Left renal pelvis (tissue), 4 donors: Measurements from ENCODE around the gene CCDC15. TPM values are rescaled to one million over a fixed set of nuclear protein-coding genes. Genes with fewer than 3 reads are reported as not detected.

Experiments
- DNase-seq, 4 donors: peaks; one replicate each; pipeline ENCODE4 v3.0.0-alpha.2; 2013; ENCODE audit warnings: low read depth in 4 of 4, low spot score in 3 of 4
- polyA plus RNA-seq, 4 donors: library from polyadenylated mRNA; unstranded; fragments of 120-200 nt; gene quantifications; one replicate each; pipeline ENCODE4 v1.2.1, GENCODE V29; 2013; ENCODE audit not compliant: insufficient read length in 4 of 4

CCDC15 gene
- polyA plus RNA-seq, 4 donors = 2.8 to 4.4 (median 3.9) TPM

GRCh38 chr11:125063429-125064043 is 109.5 kb downstream of the CCDC15 start:
- no peak for DNase-seq

- DNase-seq = no peak
Measured at GRCh38 chr11:125064070-125064469, 110.1 kb downstream of the CCDC15 start.

- no peak for DNase-seq
Measured at GRCh38 chr11:125068368-125068767, 114.4 kb downstream of the CCDC15 start.

GRCh38 chr11:125069008-125069407 is 115.0 kb downstream of the CCDC15 start:
- DNase-seq = no peak

GRCh38 chr11:125069796-125070195 is 115.8 kb downstream of the CCDC15 start:
- DNase-seq = no peak

DNA sequence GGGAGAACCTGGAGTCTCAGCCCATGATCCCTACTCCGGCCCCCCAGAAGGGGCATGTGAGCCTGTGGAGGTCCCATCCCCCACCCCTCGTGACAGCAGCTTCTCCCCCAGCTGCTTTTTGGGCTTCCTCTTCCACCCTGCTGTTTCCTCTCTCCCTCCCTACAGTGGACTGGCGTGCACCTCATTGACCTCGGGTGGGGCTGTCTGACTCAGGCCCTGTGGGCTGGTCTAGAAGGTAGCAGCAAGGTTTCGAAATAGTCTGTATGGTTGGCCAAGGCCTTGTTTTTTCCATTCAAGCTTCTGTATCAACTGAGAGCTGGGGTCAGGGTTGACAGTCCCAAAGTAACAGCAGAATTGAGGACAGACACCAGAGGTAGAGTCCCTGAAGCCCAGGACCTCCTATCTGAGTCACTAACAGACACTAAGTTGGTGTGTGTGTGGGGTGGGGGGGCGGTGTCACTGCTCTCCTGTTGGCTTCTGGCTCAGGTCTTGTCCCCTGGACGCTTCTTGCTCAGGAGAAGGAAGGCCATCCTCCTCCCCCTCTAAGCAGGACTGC is 116.8 kb downstream of the CCDC15 start:
- no peak for DNase-seq

DNA sequence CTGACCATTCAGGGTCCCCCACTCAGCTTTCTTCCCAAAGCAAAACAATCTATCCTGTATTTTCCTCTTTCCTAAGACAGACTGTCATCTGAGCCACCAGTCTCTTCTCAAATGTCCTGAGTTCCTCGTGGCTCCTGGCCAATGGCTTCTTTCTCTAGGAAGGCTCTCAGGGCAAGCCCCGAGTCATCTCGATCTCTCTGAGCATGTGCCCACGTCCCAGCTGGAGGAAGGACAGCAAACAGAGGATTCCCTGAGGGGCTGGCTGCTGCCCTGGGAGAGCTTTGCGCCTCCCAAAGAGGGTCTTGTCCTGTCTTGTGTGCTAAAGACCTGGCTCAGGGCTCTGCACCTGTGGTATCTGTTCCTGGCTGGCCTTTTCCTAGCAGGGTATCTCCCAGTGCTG is 117.4 kb downstream of the CCDC15 start:
- DNase-seq = no peak

DNA sequence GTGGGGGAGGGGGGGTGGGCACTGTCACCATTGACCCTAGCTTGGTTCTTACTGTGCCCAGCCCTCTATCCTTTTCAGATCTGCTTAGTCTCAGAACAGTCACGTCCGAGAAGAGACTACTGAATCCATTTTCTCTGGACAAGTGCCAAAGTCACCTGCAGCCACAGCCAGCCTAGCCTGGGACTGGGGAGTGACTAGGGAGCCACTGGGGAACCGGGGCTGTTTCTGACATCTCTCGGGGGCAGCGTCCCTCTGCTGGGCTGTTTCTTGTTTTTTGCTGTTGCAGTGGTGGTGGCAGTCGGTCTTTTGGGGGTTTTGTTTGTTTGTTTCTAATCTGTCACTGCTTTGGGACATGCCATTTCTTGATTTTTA is 117.8 kb downstream of the CCDC15 start:
- DNase-seq = no peak

- no peak for DNase-seq
Measured at GRCh38 chr11:125072218-125072960, 118.4 kb downstream of the CCDC15 start.

- no peak for DNase-seq
Measured at GRCh38 chr11:125072961-125073590, 119.1 kb downstream of the CCDC15 start.

GRCh38 chr11:125073616-125074483 is 119.8 kb downstream of the CCDC15 start:
- DNase-seq = no peak

DNA sequence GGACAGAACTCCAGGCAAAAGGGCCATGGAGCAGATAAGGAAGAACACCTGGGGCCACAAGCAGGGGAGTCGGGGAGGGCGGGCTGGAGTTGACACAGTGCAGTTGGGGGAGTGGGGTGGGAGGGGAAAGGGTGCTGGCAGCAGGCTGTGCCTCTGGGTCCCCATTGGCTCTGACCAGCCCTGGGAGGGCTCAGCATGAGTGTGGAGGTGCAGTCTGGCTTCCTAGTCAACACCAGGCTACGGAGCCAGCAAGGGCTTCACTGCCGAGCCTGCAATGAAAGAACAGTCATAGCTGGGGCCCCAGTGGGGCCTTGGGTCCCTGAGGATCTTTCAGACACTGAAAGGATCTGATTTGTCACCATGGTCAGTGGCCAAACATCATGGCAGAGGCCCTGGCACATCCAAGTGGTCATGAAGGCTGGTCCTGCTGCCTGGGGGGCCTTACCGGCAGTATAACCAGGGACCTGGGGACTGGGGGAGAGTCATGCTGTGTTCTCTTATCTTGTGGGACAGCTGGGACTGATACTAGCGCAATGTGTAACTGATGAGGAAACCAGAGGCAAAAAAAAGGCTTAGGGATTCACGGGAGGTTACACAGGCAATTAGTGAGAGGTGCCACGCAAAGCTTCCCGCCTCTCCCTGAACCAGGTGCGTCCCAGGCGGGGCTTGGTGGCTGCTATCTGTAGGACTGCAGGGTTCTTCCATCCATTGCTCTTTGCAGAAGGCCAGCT is 120.7 kb downstream of the CCDC15 start:
- DNase-seq = no peak

GRCh38 chr11:125075242-125075625 is 121.2 kb downstream of the CCDC15 start:
- DNase-seq = no peak

GRCh38 chr11:125075900-125076317 is 121.9 kb downstream of the CCDC15 start:
- DNase-seq = no peak

- DNase-seq = no peak
Measured at GRCh38 chr11:125076378-125076945, 122.5 kb downstream of the CCDC15 start.

DNA sequence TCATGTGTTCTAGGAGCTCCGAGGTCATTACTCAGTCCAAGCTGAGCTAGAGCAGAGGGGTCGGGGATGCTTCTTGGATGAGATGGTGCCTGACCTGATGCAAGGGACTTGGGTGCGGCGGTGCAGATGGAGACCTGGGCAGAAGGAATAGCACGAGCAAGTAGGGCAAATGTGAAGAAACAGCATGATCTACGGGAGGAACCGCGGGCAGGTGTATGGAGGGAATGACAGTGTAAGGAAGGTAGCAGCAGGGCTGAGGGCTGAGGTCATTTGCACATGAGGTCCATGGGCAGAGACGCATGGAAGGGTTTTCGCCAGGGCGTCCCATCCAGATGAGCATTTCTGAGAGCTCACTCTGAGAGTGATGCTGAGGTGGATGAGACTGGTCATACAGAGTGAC is 124.0 kb downstream of the CCDC15 start:
- no peak for DNase-seq

DNA sequence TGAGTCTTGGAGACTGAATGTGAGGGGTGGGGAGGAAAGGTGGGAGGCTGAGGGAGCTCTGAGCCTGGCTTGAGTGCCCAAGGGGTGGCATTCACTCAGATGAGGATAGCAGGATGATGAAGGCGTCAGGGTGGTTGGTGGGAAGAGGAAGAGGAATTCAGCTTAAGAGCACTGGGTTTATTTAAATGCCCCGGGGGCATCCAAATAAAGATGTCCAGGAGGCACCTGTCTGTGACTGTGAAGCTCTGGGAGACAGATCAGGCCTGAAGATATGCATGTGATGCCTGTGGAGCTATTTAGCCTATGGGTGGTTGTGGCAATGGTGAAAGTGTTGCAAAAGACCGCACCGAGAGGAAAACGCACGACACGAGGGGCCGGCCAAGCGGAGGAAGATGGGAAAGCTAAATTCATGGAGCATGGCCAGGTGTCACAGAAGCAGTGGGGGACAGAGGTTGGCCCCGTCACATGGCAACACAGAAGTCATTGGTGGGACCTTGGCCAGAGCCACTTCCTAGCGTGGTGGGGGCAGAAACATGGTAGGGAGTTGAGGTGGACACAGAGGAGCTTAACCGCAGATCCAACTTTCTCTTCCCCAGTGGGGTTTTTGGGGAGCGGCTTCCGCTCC is 124.6 kb downstream of the CCDC15 start:
- DNase-seq = no peak

GRCh38 chr11:125079151-125079877 is 125.3 kb downstream of the CCDC15 start:
- DNase-seq = no peak
